Heart left ventricle (tissue), 16 donors: Measurements from ENCODE around the gene ZBTB12. TPM values are rescaled to one million over a fixed set of nuclear protein-coding genes. Genes with fewer than 3 reads are reported as not detected.

Experiments
- ATAC-seq, 4 donors: fragments of 200-7000 bp; cut with Tn5 transposase; one replicate each; pipeline ENCODE4 v1.9.1; 2020 to 2022; ENCODE audit warnings: moderate library complexity in 4 of 4, mild to moderate bottlenecking in 3 of 4, moderate number of reproducible peaks in 1 of 4
- DNase-seq, 5 donors: peaks; one replicate each; pipeline ENCODE4 v3.0.0-alpha.2; 2020
- H3K27ac ChIP-seq, 12 donors: fragments of 200-600 bp; sonication (generic) in 4 of 12; one replicate each; pipeline versions ENCODE4 v1.5.0 to v1.8.0; 2016 to 2022; ENCODE audit warnings: mild to moderate bottlenecking in 2 of 12
- H3K27me3 ChIP-seq, 9 donors: fragments of 200-600 bp; sonication (generic) in 2 of 9; one replicate each; pipeline versions ENCODE4 v1.5.1 to v1.8.0; 2016 to 2022; ENCODE audit warnings: mild to moderate bottlenecking in 3 of 9
- H3K36me3 ChIP-seq, 9 donors: fragments of 200-600 bp; sonication (generic) in 2 of 9; one replicate each; pipeline versions ENCODE4 v1.5.0 to v1.8.0; 2018 to 2022; ENCODE audit warnings: mild to moderate bottlenecking in 2 of 9
- H3K4me1 ChIP-seq, 12 donors: fragments of 200-600 bp; sonication (generic) in 4 of 12; one replicate each; pipeline versions ENCODE4 v1.5.0 to v1.8.0; 2016 to 2022; ENCODE audit warnings: mild to moderate bottlenecking in 3 of 12
- H3K4me3 ChIP-seq, 12 donors: fragments of 200-600 bp; sonication (generic) in 4 of 12; one replicate each; pipeline versions ENCODE4 v1.5.0 to v1.8.0; 2017 to 2022; ENCODE audit warnings: mild to moderate bottlenecking in 9 of 12, moderate library complexity in 4 of 12
- H3K9me3 ChIP-seq, 12 donors: fragments of 200-600 bp; sonication (generic) in 4 of 12; one replicate each; pipeline versions ENCODE4 v1.5.0 to v1.8.0; 2016 to 2022; ENCODE audit warnings: mild to moderate bottlenecking in 1 of 12
- CTCF ChIP-seq, 12 donors: fragments of 200-600 bp; sonication (generic) in 4 of 12; IDR thresholded peaks; one replicate each; pipeline versions ENCODE4 v1.5.0 to v1.8.0; 2018 to 2022; ENCODE audit warnings: antibody characterized with exemption in 12 of 12, mild to moderate bottlenecking in 5 of 12
- POLR2A ChIP-seq, 2 donors: fragments of 450-650 bp; IDR thresholded peaks; one replicate each; pipeline ENCODE4 v1.6.1; 2017; ENCODE audit warnings: antibody characterized with exemption in 2 of 2, mild to moderate bottlenecking in 2 of 2, moderate library complexity in 2 of 2
- WGBS, 4 donors: extraction: QIAGEN DNeasy Blood & Tissue Kit in 2 of 4; methylation state at CpG; one replicate each; pipeline versions ENCODE4 v1.1.5 to v1.1.7; 2013 to 2018; 5-methylcytosine and 5-hydroxymethylcytosine counted together
- intact Hi-C, 10 donors: fragments of 100-400 bp; cut with DNase I; formaldehyde crosslinking; loops; one replicate each; pipeline versions ENCODE4 v1.11.1 to v1.14.2; 2022
- polyA plus RNA-seq, 2 donors: library from polyadenylated mRNA; stranded (reverse); fragments of 200-250 nt; gene quantifications; one replicate each; pipeline ENCODE4 v1.2.3, GENCODE V29; 2013
- total RNA-seq, 9 donors: library from RNA; depleted of rRNA in 2 of 9; stranded (reverse); fragments of >200 nt in 2 of 9; fragmentation: NEBNext Ultra II Directional in 3 of 9; extraction: Animal tissue kit (Norgen Biotek cat#: 25700) in 3 of 9; gene quantifications; one replicate each; pipeline versions ENCODE4 v1.1.0 to v1.2.4, GENCODE V29; 2016 to 2023
- donor health status: ischemic (EF 13 %, LVEDD 7.1; RV severe dilation, severe dysfunction).
- donor health status: healthy with polysubstance abuse.
- donor health status: DM: no; HTN: yes; CAD: no.
- donor health status: DM: no; HTN: no; CAD: no.
- donor health status: ischemic (EF 25% LVEDD 6.9; RV normal size, moderate dysfunction).
- donor health status: ischemic (EF 25% LVEDD 5.7; RV mildly dilated, moderate dysfunction).
- donor health status: healthy.
- donor health status: DM: yes; HTN: yes; CAD: no.
- donor health status: ischemic (EF 35%, LVEDD 5.7; RV mildly dilated, moderate dysfunction).
- donor health status: nonischemic (EF 11% LVEDD 7.7; RV severe dilation, severe dysfunction).
- donor health status: DM: yes; HTN: yes; CAD: no.
- donor health status: PGD.
- donor health status: ischemic (EF 29% LVEDD 5.4; RV normal size, mild dysfunction).
- donor health status: nonischemic (EF 23%, LVEDD 6.1; RV moderate dilation, normal function).

ZBTB12 gene
- total and polyA plus RNA-seq, 11 donors, result 0.99 to 4.3 (median 2.3) TPM

- peak within 1 kb of the TSS in 8 of 12 donors; percentile 3 to 50 (median 34) for H3K4me3 ChIP-seq
- H3K27ac ChIP-seq, result peak within 1 kb of the TSS; percentile 18 to 86 (median 61)
- WGBS, 4 donors, result 38 to 52% (median 45%) methylated on average over 10 to 11 of the region's 11 CpGs
Measured at GRCh38 chr6:31945507-31946369, 43.9 kb upstream of the ZBTB12 start, which contains the start of gene CFB. Gene CFB (plus strand): TSS chr6:31946095. CDS start chr6:31946222, 127 bp downstream.

GRCh38 chr6:31945154-31945506 lies 43.2 kb upstream of the ZBTB12 start:
- Histone ChIP-seq H3K4me1 (peaks cover 0 to 17% (median 0%) of the 10 kb centered on the region in 12 donors), H3K4me3 (peak overlapping the region in 5 of 12 donors; percentile 27 to 50 (median 46)), H3K27ac (peak overlapping the region; percentile 18 to 86 (median 61)), H3K36me3 (peaks cover 0 to 2% (median 0%) of the 10 kb centered on the region in 9 donors), H3K9me3 (no peaks in the 10 kb centered on the region), H3K27me3 (peaks cover 0 to 11% (median 0%) of the 10 kb centered on the region in 9 donors)
- no peak for DNase-seq
- intact Hi-C loops, result loop anchor here in 1 of 10 donors (5.0 kb wide), 1 partner anchor 38 kb away; no protein-coding TSS in a partner anchor
- TF ChIP-seq POLR2A (IDR thresholded peaks at IDR 0.05) (no peak), CTCF (IDR thresholded peaks at IDR 0.05) (no peak)
- no peak for ATAC-seq
- WGBS, 4 donors, result 80 to 82% (median 80%) methylated on average over 8 to 9 of the region's 9 CpGs

More at GRCh38 chr6:31945507-31946369, 43.9 kb upstream of the ZBTB12 start, which contains the start of gene CFB:
- peaks cover 0 to 4% (median 0%) of the 10 kb centered on the region in 9 donors for H3K36me3 ChIP-seq
- no peaks in the 10 kb centered on the region for H3K9me3 ChIP-seq
- DNase-seq, result peak in 4 of 5 donors; percentile 60 to 78 (median 68)
- H3K4me1 ChIP-seq, result peaks cover 0 to 17% (median 0%) of the 10 kb centered on the region in 12 donors
- intact Hi-C loops, result loop anchor here in 1 of 10 donors (5.0 kb wide), 1 partner anchor 38 kb away; no protein-coding TSS in a partner anchor
- H3K27me3 ChIP-seq, result peaks cover 0 to 11% (median 0%) of the 10 kb centered on the region in 9 donors
- TF ChIP-seq CTCF (IDR thresholded peaks at IDR 0.05) (no peak), POLR2A (IDR thresholded peaks at IDR 0.05) (no peak)
- ATAC-seq, result peak; percentile 78 to 91 (median 82)

- H3K4me1 ChIP-seq, result peaks cover 0 to 17% (median 0%) of the 10 kb centered on the region in 12 donors
- peaks cover 0 to 11% (median 0%) of the 10 kb centered on the region in 9 donors for H3K27me3 ChIP-seq
- WGBS, 4 donors, result 78 to 86% (median 80%) methylated on average over 3 of the region's 3 CpGs
- no peak overlapping the region for H3K27ac ChIP-seq
- no peak for TF ChIP-seq CTCF (IDR thresholded peaks at IDR 0.05)
- no peak for TF ChIP-seq POLR2A (IDR thresholded peaks at IDR 0.05)
- intact Hi-C loops, result no loop called here
- H3K4me3 ChIP-seq, result no peak overlapping the region
- DNase-seq (no peak), ATAC-seq (no peak)
- peaks cover 0 to 10% (median 0%) of the 10 kb centered on the region in 9 donors for H3K36me3 ChIP-seq
- no peaks in the 10 kb centered on the region for H3K9me3 ChIP-seq
Measured at GRCh38 chr6:31943742-31944141, 41.9 kb upstream of the ZBTB12 start.

GRCh38 chr6:31940256-31940664 lies 38.4 kb upstream of the ZBTB12 start:
- Histone ChIP-seq H3K27me3 (peaks cover 0 to 11% (median 0%) of the 10 kb centered on the region in 9 donors), H3K36me3 (peaks cover 0 to 10% (median 0%) of the 10 kb centered on the region in 9 donors), H3K4me1 (peaks cover 0 to 8% (median 0%) of the 10 kb centered on the region in 12 donors), H3K4me3 (no peak overlapping the region), H3K9me3 (no peaks in the 10 kb centered on the region), H3K27ac (no peak overlapping the region)
- 12 to 23% (median 15%) methylated on average over 6 of the region's 6 CpGs for WGBS, 4 donors
- TF ChIP-seq POLR2A (IDR thresholded peaks at IDR 0.05) (no peak), CTCF (IDR thresholded peaks at IDR 0.05) (no peak)
- ATAC-seq, result no peak
- no peak for DNase-seq
- intact Hi-C loops, result no loop called here
